Right lobe of liver (tissue), 6 donors: ENCODE measurements around the gene POLE. TPM values are rescaled to one million over a fixed set of nuclear protein-coding genes. Genes with fewer than 3 reads are reported as not detected.
A peak's percentile ranks its signal among the peaks of the same experiment; 100 is the strongest.

Source experiments
- ATAC-seq, 4 donors: fragments of 200-7000 bp; cut with Tn5 transposase; one replicate each; pipeline ENCODE4 v1.9.1; 2020; ENCODE audit warnings: mild to moderate bottlenecking in 4 of 4, moderate library complexity in 4 of 4
- DNase-seq, 3 donors: peaks; one replicate each; pipeline ENCODE4 v3.0.0-alpha.2; 2020
- H3K27ac ChIP-seq, 3 donors: fragments of 200-600 bp; one replicate each; pipeline ENCODE4 v1.8.0; 2022
- H3K27me3 ChIP-seq, 2 donors: fragments of 200-600 bp; one replicate each; pipeline ENCODE4 v1.8.0; 2022
- H3K36me3 ChIP-seq, 4 donors: fragments of 200-600 bp; sonication (generic) in 1 of 4; one replicate each; pipeline versions ENCODE4 v1.5.1 to v1.8.0; 2017 to 2022; ENCODE audit warnings: control low read depth in 1 of 4
- H3K4me1 ChIP-seq, 4 donors: fragments of 200-600 bp; sonication (generic) in 1 of 4; one replicate each; pipeline versions ENCODE4 v1.5.1 to v1.8.0; 2017 to 2022; ENCODE audit warnings: control low read depth in 1 of 4
- H3K4me3 ChIP-seq, 3 donors: fragments of 200-600 bp; one replicate each; pipeline ENCODE4 v1.8.0; 2022
- H3K9me3 ChIP-seq, 4 donors: fragments of 200-600 bp; sonication (generic) in 1 of 4; one replicate each; pipeline versions ENCODE4 v1.5.1 to v1.8.0; 2017 to 2022; ENCODE audit warnings: control low read depth in 1 of 4
- CTCF ChIP-seq, 4 donors: fragments of 200-600 bp in 3 of 4; fragments of 450-650 bp in 1 of 4; IDR thresholded peaks; one replicate each; pipeline versions ENCODE4 v1.5.1 to v1.8.0; 2016 to 2022; ENCODE audit warnings: antibody characterized with exemption in 4 of 4, mild to moderate bottlenecking in 2 of 4
- POLR2A ChIP-seq: fragments of 450-650 bp; IDR thresholded peaks from one replicate; pipeline ENCODE4 v1.6.1; 2017; ENCODE audit warnings: antibody characterized with exemption, mild to moderate bottlenecking
- WGBS: methylation state at CpG from one replicate; pipeline ENCODE4 v1.1.6; 2018; ENCODE audit warnings: low coverage, low lambda C conversion rate; ENCODE audit not compliant: insufficient coverage; ENCODE audit errors: missing lambda C conversion rate; 5-methylcytosine and 5-hydroxymethylcytosine counted together
- intact Hi-C, 2 donors: fragments of 100-400 bp; cut with DNase I; formaldehyde crosslinking; loops; one replicate each; pipeline versions ENCODE4 v1.11.2 to v1.14.1; 2022
- total RNA-seq, 6 experiments: library from RNA; depleted of rRNA in 2 of 6; stranded (reverse); fragments of >200 nt in 2 of 6; fragmentation: NEBNext Ultra II Directional in 3 of 6; extraction: Animal tissue kit (Norgen Biotek cat#: 25700) in 3 of 6; gene quantifications; one replicate each; pipeline versions ENCODE4 v1.1.0 to v1.2.4, GENCODE V29; 2016 to 2023
- donor health status: DM: no; HTN: yes; CAD: no.
- donor health status: DM: no; HTN: no; CAD: no.
- donor health status: DM: no; HTN: no; CAD: no.
- donor health status: DM: no; HTN: yes; CAD: no.
- donor health status: DM: no; HTN: yes; CAD: no.

The POLE gene
- total RNA-seq, 6 experiments from 2014 or later = 13.6 to 34.0 (median 22.7) TPM

- intact Hi-C loops = no loop called here
- Histone ChIP-seq H3K4me3 (no peak overlapping the region), H3K36me3 (no peaks in the 10 kb centered on the region), H3K4me1 (no peaks in the 10 kb centered on the region), H3K9me3 (no peaks in the 10 kb centered on the region), H3K27ac (no peak overlapping the region), H3K27me3 (no peaks in the 10 kb centered on the region)
- ATAC-seq (no peak), DNase-seq (no peak)
- WGBS = 87% methylated on average over 11 of the region's 38 CpGs
- TF ChIP-seq CTCF (IDR thresholded peaks at IDR 0.05) = no peak
- no peak for TF ChIP-seq POLR2A
Observed at GRCh38 chr12:132592282-132592970, 94.7 kb downstream of the POLE start.

GRCh38 chr12:132591107-132591935 lies 95.8 kb downstream of the POLE start:
- no peak for DNase-seq
- H3K36me3 ChIP-seq = no peaks in the 10 kb centered on the region
- 80% methylated on average over 9 of the region's 45 CpGs for WGBS
- H3K27me3 ChIP-seq = no peaks in the 10 kb centered on the region
- H3K27ac ChIP-seq = no peak overlapping the region
- no peaks in the 10 kb centered on the region for H3K4me1 ChIP-seq
- ATAC-seq = no peak
- no peak overlapping the region for H3K4me3 ChIP-seq
- H3K9me3 ChIP-seq = no peaks in the 10 kb centered on the region
- TF ChIP-seq CTCF (IDR thresholded peaks at IDR 0.05) = no peak
- no peak for TF ChIP-seq POLR2A
- intact Hi-C loops = no loop called here

- no peak overlapping the region for H3K4me3 ChIP-seq
- ATAC-seq = no peak
- no peaks in the 10 kb centered on the region for H3K27me3 ChIP-seq
- intact Hi-C loops = no loop called here
- no peaks in the 10 kb centered on the region for H3K4me1 ChIP-seq
- DNase-seq = no peak
- 86% methylated on average over 12 of the region's 19 CpGs for WGBS
- no peak overlapping the region for H3K27ac ChIP-seq
- no peaks in the 10 kb centered on the region for H3K9me3 ChIP-seq
- no peaks in the 10 kb centered on the region for H3K36me3 ChIP-seq
- no peak for TF ChIP-seq CTCF (IDR thresholded peaks at IDR 0.05)
- no peak for TF ChIP-seq POLR2A
Observed at GRCh38 chr12:132588821-132589669, 98.1 kb downstream of the POLE start.

GRCh38 chr12:132588319-132588718 lies 98.8 kb downstream of the POLE start:
- no peak for TF ChIP-seq CTCF (IDR thresholded peaks at IDR 0.05)
- no peak for TF ChIP-seq POLR2A
- Histone ChIP-seq H3K27ac (no peak overlapping the region), H3K9me3 (no peaks in the 10 kb centered on the region), H3K4me1 (no peaks in the 10 kb centered on the region), H3K27me3 (no peaks in the 10 kb centered on the region), H3K36me3 (no peaks in the 10 kb centered on the region), H3K4me3 (no peak overlapping the region)
- intact Hi-C loops = no loop called here
- no peak for DNase-seq
- WGBS = 10% methylated on average over 2 of the region's 6 CpGs
- ATAC-seq = peak; percentile 19 to 43 (median 34)
